GM12874 (cell line): ENCODE results near the gene GNPTAB.

Source experiments
- TF ChIP-seq, protein P1 (sequence below): IDR thresholded peaks from 2 replicates; pipeline ENCODE4 v1.5.1; 2011; ENCODE audit warnings: low read depth, mild to moderate bottlenecking, control low read depth, low read length, moderate library complexity; ENCODE audit not compliant: insufficient read depth

The GNPTAB gene

DNA sequence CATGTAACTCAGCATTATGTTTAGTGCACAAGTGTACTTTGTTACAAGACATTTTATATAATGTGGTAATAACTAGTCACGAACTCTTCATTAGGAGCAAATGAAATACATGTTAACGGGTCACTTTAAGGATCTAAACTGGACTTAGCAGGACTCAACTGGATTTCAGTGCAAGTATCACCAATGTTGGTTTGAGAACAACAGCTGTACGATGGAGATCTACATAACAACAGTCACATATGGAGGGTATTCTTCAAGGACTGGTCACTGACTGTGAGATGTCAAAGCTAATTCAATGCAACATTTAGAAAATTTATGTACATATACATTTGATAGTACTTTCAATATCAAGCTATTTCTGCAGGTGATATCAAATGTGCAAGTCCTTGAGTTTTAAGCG is 69.0 kb downstream of the GNPTAB start:
- TF ChIP-seq, protein P1, sequence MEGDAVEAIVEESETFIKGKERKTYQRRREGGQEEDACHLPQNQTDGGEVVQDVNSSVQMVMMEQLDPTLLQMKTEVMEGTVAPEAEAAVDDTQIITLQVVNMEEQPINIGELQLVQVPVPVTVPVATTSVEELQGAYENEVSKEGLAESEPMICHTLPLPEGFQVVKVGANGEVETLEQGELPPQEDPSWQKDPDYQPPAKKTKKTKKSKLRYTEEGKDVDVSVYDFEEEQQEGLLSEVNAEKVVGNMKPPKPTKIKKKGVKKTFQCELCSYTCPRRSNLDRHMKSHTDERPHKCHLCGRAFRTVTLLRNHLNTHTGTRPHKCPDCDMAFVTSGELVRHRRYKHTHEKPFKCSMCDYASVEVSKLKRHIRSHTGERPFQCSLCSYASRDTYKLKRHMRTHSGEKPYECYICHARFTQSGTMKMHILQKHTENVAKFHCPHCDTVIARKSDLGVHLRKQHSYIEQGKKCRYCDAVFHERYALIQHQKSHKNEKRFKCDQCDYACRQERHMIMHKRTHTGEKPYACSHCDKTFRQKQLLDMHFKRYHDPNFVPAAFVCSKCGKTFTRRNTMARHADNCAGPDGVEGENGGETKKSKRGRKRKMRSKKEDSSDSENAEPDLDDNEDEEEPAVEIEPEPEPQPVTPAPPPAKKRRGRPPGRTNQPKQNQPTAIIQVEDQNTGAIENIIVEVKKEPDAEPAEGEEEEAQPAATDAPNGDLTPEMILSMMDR: no peak

- TF ChIP-seq, protein P1: no peak
Observed at GRCh38 chr12:101761350-101761749, 69.4 kb downstream of the GNPTAB start.

DNA sequence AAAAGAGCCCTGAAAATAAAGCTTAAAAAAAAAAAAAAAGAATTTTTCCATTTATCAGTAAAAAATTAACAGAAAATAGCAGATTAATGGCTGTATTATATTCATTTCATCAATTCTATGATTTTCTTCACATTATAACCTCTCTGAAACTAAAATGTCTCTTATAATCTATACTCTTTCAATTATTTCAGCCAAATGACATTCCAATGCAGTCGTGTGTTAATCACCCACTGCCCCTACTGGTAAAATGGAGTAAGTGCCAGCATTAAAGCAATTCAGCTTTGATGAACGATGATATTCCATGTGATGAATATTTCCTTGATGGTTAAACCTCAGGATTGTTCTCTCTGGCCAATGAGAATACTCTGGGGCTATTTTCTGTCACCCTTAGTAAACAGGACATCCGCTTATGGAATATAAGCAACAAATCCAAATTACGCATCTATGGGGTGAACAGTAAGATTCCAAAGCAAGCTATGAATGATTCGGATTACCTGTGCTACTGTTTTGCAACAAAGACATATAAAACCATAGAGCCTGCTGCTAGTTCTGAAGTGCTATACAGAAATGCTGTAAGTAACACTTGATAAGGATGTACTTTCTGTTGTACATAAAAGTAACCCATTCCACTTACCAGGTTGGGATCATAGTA is 71.2 kb downstream of the GNPTAB start:
- TF ChIP-seq, protein P1: peak; percentile 64

DNA sequence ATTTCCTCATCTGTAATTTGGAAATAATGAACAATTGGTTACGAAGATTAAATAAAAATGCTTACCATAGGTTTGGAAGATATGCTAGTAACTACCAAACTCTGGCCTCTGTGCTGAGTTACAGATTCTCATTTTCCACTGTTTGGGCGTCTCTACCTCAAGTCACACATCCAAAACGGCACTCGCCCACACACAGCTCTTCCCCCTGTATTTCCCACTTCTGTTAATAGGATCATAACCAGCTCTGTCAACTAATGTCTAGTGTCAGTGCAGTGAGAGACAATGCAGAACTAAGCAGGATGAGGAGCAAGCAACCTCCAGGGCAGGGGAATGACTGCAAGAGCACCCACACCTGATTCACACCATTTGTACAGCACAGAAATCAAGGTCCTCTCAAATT is 80.6 kb downstream of the GNPTAB start:
- TF ChIP-seq, protein P1: no peak

- TF ChIP-seq, protein P1: no peak
Observed at GRCh38 chr12:101749657-101750056, 81.1 kb downstream of the GNPTAB start.

DNA sequence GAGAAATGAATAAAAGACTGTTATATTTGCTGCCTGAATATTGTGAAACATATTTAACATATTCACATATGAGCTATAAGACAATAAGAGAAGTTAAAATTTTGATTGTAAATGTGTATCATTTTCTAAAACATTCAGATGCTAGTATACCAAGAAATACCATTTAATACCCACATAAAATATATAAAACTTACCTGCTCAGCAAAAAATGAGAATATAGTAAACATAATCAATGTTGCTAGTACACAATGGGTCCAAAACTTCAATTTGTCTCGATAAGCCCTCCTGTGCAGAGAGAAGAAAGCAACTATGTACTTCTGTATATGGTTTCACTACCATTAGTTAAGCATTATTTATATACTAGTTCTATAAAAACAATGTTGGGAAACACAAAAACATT is 81.9 kb downstream of the GNPTAB start:
- TF ChIP-seq, protein P1: no peak

GRCh38 chr12:101747697-101748096 is 83.1 kb downstream of the GNPTAB start:
- TF ChIP-seq, protein P1: no peak
